Endothelial cell of umbilical vein (primary cell): ENCODE measurements around the gene PRKCD. TPM values are rescaled to one million over a fixed set of nuclear protein-coding genes. Genes with fewer than 3 reads are reported as not detected.

ENCODE experiments used
- BruUV-seq: library from RNA; stranded (reverse); fragments of 400-500 nt; replicated peaks from 2 replicates; lab custom pipeline; 2021; lab: Mats Ljungman, UMichigan
- CTCF ChIA-PET: fragments of 300-600, 350-600 bp; sonication (Branson Sonifier 250); formaldehyde crosslinking; loops from one replicate; lab custom pipeline; 2021; ENCODE audit warnings: antibody characterized with exemption, inconsistent platforms; lab: Charles Lee
- POLR2A ChIA-PET: fragments of 300-600, 350-600 bp; sonication (Branson Sonifier 250); formaldehyde crosslinking; loops from one replicate; lab custom pipeline; 2021; ENCODE audit warnings: antibody characterized with exemption, inconsistent platforms; lab: Charles Lee
- DNase-seq: peaks from one replicate; pipeline ENCODE4 v3.0.0-alpha.2; 2011; ENCODE audit warnings: low read depth, low spot score
- FAIRE-seq: peaks from 2 replicates; lab custom pipeline; 2011; peaks lifted over from hg19 to GRCh38; lab: Jason Lieb, UNC
- H2AFZ ChIP-seq: 2 replicates; pipeline ENCODE4 v1.6.0; 2012; ENCODE audit warnings: low read depth, low read length, control low read depth, inconsistent platforms
- H3K27ac ChIP-seq: 2 replicates; pipeline ENCODE4 v1.5.1; 2011; ENCODE audit warnings: low read depth, mild to moderate bottlenecking, control low read depth, low read length, moderate library complexity; ENCODE audit not compliant: insufficient read depth
- H3K27me3 ChIP-seq, 2 experiments: 2 replicates each; pipeline versions ENCODE4 v1.6.0 to v1.6.1; 2011; ENCODE audit warnings: low read length in 2 of 2, mixed read lengths in 1 of 2; ENCODE audit not compliant: control insufficient read depth in 2 of 2, insufficient read depth in 2 of 2
- H3K36me3 ChIP-seq, 2 experiments: 2 replicates in 1 of 2; 3 replicates in 1 of 2; pipeline ENCODE4 v1.5.1; 2011; ENCODE audit warnings: low read length in 2 of 2, mild to moderate bottlenecking in 1 of 2, moderate library complexity in 1 of 2; ENCODE audit not compliant: control insufficient read depth in 2 of 2, insufficient read depth in 2 of 2; ENCODE audit errors: extremely low read depth in 1 of 2
- H3K4me1 ChIP-seq: 3 replicates; pipeline ENCODE4 v1.5.1; 2011; ENCODE audit warnings: mild to moderate bottlenecking, low read length; ENCODE audit not compliant: control insufficient read depth, insufficient read depth; ENCODE audit errors: extremely low read depth
- H3K4me2 ChIP-seq: 2 replicates; pipeline ENCODE4 v1.6.1; 2011; ENCODE audit warnings: low read length, control low read depth, mixed read lengths; ENCODE audit not compliant: insufficient read depth
- H3K4me3 ChIP-seq, 3 experiments: fragments of 200-600 bp in 1 of 3; sonication (generic), shearing (Covaris generic) in 1 of 3; replicated peaks in 1 of 3; 2 replicates each; pipeline ENCODE4 v1.5.1; 2011 to 2016; ENCODE audit warnings: control low read depth in 3 of 3, low read length in 3 of 3, mild to moderate bottlenecking in 2 of 3, inconsistent platforms in 1 of 3, low read depth in 1 of 3, moderate library complexity in 1 of 3; ENCODE audit not compliant: insufficient read depth in 1 of 3
- H3K79me2 ChIP-seq: 2 replicates; pipeline ENCODE4 v1.6.0; 2012; ENCODE audit warnings: low read length, inconsistent platforms; ENCODE audit not compliant: control insufficient read depth, insufficient read depth
- H3K9ac ChIP-seq: replicated peaks from 2 replicates; pipeline ENCODE3; 2011; ENCODE audit warnings: low read length, control low read depth; ENCODE audit not compliant: insufficient read depth; ENCODE audit errors: extremely low read depth
- H3K9me1 ChIP-seq: replicated peaks from 3 replicates; pipeline ENCODE4 v1.6.0; 2011; ENCODE audit warnings: mild to moderate bottlenecking, low read length; ENCODE audit not compliant: control insufficient read depth, insufficient read depth; ENCODE audit errors: extremely low read depth
- H3K9me3 ChIP-seq: replicated peaks from 2 replicates; pipeline ENCODE4 v1.5.1; 2012; ENCODE audit warnings: low read length, inconsistent platforms; ENCODE audit not compliant: control insufficient read depth, insufficient read depth
- H4K20me1 ChIP-seq: replicated peaks from 2 replicates; pipeline ENCODE3; 2011; ENCODE audit warnings: mild to moderate bottlenecking, low read length; ENCODE audit not compliant: control insufficient read depth, insufficient read depth; ENCODE audit errors: extremely low read depth
- CTCF ChIP-seq, 2 donors: IDR thresholded peaks; 1 replicate in 1 of 2; 2 replicates in 1 of 2; pipeline ENCODE4 v1.5.1; 2011; ENCODE audit warnings: low read length in 2 of 2, mild to moderate bottlenecking in 2 of 2, moderate library complexity in 2 of 2, control low read depth in 1 of 2, inconsistent platforms in 1 of 2, low read depth in 1 of 2; ENCODE audit not compliant: insufficient read depth in 1 of 2; ENCODE audit errors: extremely low read depth in 1 of 2
- EZH2 ChIP-seq: IDR thresholded peaks from 2 replicates; pipeline ENCODE4 v1.6.1; 2012; ENCODE audit warnings: borderline replicate concordance, low read depth, mild to moderate bottlenecking, moderate library complexity, low read length, inconsistent platforms; ENCODE audit not compliant: severe bottlenecking
- FOS ChIP-seq: IDR thresholded peaks from 2 replicates; pipeline ENCODE4 v1.6.1; 2011; ENCODE audit warnings: mild to moderate bottlenecking, low read length, moderate library complexity, borderline replicate concordance; ENCODE audit not compliant: insufficient read depth
- GATA2 ChIP-seq: IDR thresholded peaks from 2 replicates; pipeline ENCODE4 v1.7.0; 2011; ENCODE audit warnings: low read depth, mild to moderate bottlenecking, moderate library complexity, mixed read lengths, low read length; ENCODE audit not compliant: insufficient read length, insufficient read depth
- POLR2A ChIP-seq: IDR thresholded peaks from 2 replicates; pipeline ENCODE4 v1.6.1; 2012; ENCODE audit warnings: low read depth, mild to moderate bottlenecking, control low read depth, low read length
- POLR2AphosphoS5 ChIP-seq: IDR thresholded peaks from 2 replicates; pipeline ENCODE4 v1.6.1; 2012; ENCODE audit warnings: low read depth, mild to moderate bottlenecking, control low read depth, low read length, moderate library complexity; ENCODE audit not compliant: insufficient read depth
- dilution Hi-C: fragments of 300-500 bp; cut with MboI; formaldehyde crosslinking; loops from one replicate; pipeline ENCODE4 v1.15.0; 2019; ENCODE audit warnings: low sequenced_read_pairs; ENCODE audit not compliant: extremely low pct_ligation_motif_present
- intact Hi-C: fragments of 100-400 bp; cut with micrococcal nuclease; formaldehyde crosslinking; loops from one replicate; pipeline ENCODE4 v1.10.0; 2022
- polyA plus RNA-seq, 4 experiments: library from polyadenylated mRNA; depleted of rRNA in 3 of 4; stranded (reverse) in 3 of 4; unstranded in 1 of 4; fragments of >200 nt; gene quantifications; 2 replicates each; pipeline versions ENCODE4 v1.2.1 to v1.2.3, GENCODE V29; 2011 to 2012; ENCODE audit warnings: missing spikeins in 1 of 4
- total RNA-seq: library from RNA; stranded (reverse); gene quantifications from 2 replicates; pipeline ENCODE4 v1.2.3, GENCODE V29; 2021

The PRKCD gene
- total and polyA plus RNA-seq, 2 donors (not counting 3 experiments of a cell fraction or from before 2014, with no cell fraction given), result 15.5 to 19.0 TPM

- Histone ChIP-seq H3K27ac (no peak overlapping the region), H3K9ac (no peak overlapping the region), H3K27me3 (no peaks in the 10 kb centered on the region), H2AFZ (no peak overlapping the region), H3K79me2 (no peaks in the 10 kb centered on the region), H3K9me3 (no peaks in the 10 kb centered on the region), H3K36me3 (peaks cover 7 to 17% of the 10 kb centered on the region in 2 experiments), H3K4me2 (no peak overlapping the region), H3K4me1 (no peaks in the 10 kb centered on the region), H4K20me1 (no peaks in the 10 kb centered on the region), H3K4me3 (no peak overlapping the region), H3K9me1 (no peaks in the 10 kb centered on the region)
- intact Hi-C loops, result no loop called here
- FAIRE-seq, result no peak
- no peak for DNase-seq
- dilution Hi-C loops, result no loop called here
- ChIA-PET CTCF (interaction anchor here (1.0 kb wide), 1 partner anchor 24 kb away, joined by 3 read pairs; no protein-coding TSS in a partner anchor), POLR2A (no interaction called here)
- TF ChIP-seq POLR2A, result no peak
- no peak for TF ChIP-seq CTCF (IDR thresholded peaks at IDR 0.05; ENCODE audit: extremely low read depth in 1 of 2, insufficient read depth in 1 of 2, low read depth in 1 of 2, low read length in 2 of 2)
- no peak for TF ChIP-seq FOS
- no peak for TF ChIP-seq POLR2AphosphoS5
- no peak for TF ChIP-seq EZH2
- TF ChIP-seq GATA2, result no peak
- no TSS peak for BruUV-seq
Observed at GRCh38 chr3:53182764-53183355, 21.9 kb downstream of the PRKCD start.
